Kidney tubule cell (primary cell): ENCODE measurements around the gene TMEM273.

Experiments
- DNase-seq: peaks from one replicate; pipeline ENCODE4 v3.0.0-alpha.2; 2018; ENCODE audit warnings: low spot score

Gene TMEM273

DNA sequence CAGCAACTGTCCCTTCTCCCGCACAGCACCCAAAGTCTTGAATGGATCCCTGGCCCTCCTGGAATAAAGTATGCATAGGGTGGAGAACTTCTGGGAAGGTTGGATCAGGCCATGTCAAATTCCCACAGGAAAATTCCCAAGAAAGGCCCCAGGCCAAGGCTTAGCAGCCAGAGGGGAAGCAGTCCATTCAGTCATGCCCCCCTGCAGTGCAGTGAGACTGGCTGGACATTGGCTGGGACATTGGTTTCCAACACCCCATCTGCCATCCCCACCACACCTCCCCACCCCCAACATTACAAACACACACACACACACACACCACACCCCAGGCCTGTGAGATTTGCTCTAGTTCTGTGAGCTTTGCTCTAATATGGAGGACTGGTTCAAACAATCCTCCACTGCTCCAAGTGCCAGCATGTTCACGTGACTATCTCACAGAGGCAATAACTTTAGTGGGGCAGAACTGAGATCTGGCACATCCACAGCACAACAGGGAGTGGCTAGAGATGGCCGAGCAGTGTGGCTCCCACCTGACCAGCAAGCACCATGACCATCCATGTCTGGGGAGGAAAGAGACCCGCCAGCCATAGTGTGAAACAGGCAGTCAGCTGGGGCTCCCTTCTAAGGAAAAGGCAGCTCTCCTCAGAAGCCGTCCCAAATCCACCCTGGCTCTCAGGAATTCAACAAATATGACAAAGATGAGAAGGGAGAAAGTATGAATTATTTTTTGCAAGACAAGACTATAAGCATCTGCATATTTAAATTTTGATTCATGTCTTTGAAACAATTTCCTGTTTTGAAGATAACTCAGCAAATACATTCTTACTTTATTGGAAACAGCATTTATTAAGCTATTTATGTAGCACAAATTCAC, 47.6 kb downstream of the TMEM273 start:
- no peak for DNase-seq

DNA sequence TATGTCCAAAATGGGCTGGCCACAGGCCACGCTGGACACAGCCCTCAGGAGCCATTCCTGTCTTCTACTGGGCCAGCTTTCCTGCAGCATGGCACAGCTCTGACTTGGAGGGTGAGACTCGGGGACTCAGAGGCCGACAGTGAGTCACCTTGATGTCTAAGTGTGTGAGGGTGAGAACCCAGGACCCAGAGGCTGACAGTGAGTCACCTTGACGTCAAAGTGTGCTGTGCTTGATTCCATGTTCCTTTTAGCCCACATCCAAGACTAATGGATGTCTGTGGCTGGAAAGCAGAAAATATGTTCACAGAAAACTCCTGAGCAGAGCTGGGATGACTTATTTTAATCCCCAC, 48.4 kb downstream of the TMEM273 start:
- peak; percentile 87 for DNase-seq

DNA sequence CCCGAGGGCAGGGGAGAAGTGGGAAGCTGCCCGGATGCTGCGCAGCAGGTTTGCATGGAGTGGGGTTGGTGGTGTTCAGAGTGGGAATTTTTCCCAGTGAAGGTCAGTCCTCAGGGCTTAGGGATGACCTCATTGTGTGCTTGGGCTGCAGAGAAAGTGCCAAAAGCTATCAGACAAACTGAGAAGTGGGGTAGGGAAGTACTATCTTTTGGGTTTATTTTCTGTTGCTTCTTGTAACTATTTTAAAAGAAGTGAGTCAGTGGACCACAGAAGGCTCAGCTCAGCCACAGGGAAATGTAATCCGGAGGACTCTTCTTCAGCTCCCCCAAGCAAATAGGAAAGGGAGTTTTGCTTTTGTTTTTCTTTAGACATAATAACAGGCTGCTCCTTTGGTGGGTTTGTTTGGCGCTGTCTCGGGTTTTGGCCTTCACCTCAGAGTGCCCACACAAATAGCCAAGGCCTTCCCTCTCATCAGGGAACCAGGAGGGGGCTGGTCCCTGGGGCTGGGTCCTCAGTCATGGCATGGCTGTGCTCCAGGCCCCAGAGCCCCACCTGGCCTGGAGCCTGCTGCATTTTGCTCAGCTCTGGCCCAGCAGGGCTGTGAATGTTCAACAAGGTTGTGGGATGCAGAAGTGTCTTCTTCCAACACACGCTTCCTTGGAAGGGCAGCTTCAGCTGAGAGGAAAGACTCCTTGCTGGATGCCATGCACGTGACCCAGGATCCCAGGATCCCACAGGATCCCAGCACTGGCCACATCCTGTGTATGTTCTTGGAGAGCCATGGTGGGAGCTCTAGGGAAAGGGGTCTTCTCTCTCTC, 49.0 kb downstream of the TMEM273 start:
- DNase-seq: peak; percentile 52

DNA sequence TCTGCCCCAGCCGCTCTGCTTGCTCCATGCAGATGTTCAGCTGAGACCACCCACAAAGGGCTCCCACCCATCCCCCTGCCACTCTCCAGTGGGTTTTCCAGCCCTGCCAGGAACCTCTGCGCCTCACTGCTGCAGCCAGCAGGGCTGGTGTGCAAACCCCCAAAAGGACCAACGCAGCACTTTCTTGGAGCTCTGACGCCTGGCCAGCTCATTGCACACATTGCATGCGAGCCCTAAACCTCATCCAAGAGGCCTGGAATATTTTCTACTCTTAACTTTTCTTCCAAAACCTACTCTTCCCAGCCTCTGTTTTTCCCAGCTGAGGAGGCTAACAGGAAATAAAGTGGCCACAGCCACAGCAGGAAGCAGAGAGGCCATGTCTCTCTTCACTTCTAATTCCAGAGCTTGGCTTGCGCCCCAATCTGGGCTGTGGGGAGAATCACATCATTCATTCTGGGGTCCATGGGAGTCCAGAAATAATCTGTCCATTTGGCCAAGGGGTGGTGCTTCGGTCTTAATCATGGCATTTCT, 49.8 kb downstream of the TMEM273 start:
- DNase-seq: no peak

DNA sequence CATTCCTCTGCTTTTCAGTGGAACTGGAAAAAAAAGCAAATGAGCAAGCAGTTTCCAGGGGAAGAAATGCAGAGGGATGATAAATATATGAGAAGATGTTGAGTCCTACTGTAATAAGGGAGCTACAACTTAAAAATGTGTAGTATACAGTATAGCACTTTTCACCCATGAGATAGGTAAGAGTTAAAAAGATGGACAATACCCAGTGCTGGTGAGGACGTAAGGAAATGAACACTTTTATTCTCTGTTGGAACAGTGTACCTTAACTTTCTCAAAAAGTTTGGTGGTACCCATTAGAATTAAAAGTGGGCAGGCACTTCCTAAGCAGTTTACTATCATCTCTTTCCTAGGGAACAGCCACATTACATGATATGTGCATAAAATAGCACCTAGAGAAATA, 51.7 kb downstream of the TMEM273 start:
- no peak for DNase-seq

DNA sequence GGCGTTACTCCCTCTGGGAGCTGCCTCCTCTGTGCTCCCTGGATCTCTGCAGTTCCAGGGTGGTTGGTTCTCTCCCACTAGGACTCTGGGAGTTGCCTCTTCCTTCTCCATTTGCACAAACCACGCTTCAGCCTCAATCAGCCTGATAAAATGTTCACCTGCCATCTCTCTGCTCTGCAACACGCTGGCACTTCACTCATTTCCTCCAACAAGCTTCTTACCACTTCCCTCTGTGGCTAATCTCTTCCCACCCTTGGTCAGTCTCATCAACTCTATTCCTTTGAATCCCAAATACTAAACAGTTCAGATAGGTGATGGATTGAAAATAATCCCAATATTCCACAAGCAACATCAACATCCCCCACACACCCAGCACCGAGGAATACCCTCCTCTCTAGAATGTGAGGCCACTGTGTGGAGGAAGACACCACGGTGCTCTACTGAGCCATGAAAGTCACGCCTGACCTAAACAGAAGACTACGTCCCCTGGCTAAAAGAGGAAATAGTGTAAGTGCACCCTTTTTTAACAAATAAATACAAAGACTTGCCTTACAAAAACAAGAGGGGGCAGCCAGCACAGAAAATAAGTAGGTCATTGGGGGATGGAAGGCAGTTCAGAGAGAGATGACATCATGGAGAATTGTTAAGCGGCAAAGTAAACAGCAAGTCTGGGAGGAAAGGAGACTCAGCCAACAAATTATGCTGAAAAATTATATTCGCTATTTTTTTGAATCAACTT, 52.4 kb downstream of the TMEM273 start:
- DNase-seq: no peak

DNA sequence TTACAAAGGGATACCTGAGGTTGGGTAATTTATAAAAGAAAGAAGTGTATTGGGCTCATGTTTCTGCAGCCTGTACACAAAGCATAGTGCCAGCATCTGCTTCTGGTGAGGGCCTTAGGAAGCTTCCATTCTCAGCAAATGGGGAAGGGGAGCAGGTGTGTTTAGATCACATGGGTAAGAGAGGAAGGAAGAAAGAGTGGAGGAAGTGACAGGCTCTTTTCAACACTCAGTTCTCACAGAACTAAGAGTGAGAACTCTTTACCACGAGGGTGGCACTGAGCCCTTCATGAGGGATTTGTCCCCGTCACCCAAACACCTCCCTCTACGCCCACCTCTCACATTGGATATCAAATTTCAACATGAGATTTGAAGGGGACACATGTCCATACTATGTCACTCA, 53.9 kb downstream of the TMEM273 start:
- no peak for DNase-seq

DNA sequence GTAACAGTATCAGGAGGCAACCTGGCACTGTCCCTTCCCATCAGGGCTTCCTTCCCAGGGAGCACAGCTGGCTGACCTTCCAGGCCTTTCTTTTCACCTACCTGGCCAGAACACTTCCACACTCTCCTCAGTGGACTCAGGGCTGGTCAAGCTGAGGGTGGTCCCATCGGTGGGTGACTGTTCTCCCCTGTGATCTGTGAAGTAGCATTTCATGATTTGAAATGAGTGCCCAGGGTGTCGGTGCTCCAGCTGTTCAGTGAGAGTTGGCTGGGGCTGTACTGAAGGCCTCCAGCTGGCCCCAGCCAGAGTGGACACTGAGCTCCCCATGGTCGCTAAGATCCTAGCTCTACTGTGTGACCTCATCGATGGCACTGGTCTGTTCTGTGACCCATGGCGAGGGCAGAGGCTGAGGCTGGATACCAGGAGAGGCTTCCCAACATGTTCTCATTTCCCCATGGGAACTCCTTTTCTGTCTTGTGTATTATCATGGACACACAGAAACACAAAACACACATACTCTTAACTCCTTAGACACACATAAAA, 54.4 kb downstream of the TMEM273 start, which contains the start of gene FAM170B:
Gene FAM170B (minus strand): TSS at position 316 of the 543 bp plus-strand sequence. CDS start 103 bp downstream, at position 213.
- DNase-seq: no peak

DNA sequence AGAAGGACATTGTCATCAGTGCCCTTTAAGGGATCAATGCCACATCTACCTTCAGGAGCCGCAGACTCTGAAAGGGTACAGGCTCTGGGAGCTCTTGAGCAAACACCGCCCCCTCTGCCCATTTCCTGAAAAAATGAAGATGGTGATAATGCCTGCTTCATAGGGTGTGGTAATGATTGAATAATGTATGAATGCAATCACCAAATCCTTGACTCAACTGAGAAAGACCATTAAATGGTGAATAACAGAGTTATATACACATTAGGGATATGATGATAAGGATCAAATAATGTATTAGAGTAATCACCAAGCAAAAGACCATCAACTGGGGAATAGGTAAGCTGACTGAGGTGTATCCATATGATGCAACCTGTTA, 55.8 kb downstream of the TMEM273 start:
- no peak for DNase-seq

DNA sequence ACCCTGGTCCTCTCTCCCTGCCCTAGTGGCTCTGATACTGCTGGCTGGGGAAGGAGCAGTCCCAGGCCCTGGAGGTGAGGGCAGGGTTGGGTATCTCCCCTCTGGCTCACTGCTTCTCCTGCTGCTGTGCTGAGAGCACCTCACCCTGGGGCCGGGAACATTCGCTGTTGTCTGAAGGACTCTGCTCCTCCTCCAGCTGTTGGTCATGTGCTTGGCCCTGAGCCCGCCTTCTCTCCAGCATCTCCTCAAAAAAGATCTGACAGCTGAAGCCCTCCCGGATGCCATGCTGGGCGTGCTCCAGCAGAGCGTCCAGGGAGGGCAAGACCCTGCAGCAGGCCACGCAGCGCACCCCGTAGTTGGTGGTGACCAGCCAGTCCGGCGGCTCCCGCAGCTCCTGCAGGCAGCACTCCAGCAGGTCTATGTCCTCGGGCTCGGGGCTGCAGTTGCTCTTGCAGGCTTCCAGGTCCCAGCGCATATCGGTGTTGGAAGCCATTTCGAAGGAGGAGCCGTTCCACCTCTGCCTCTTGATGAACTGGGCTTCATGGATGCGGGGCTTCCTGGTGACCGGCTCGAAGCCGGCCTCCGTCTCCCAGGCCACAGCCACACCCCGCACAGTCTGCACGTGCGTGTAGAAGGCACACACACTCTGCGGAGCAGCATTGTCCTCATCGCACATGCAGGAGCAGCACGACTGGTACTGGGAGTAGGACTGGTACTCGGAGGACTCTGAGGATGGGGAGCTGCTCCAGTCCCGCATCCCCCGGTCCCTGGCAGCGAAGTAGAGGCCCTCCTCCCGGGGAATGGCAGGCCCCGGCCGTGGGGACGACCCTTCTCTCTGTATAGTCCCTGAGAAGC, 56.5 kb downstream of the TMEM273 start:
- no peak for DNase-seq

DNA sequence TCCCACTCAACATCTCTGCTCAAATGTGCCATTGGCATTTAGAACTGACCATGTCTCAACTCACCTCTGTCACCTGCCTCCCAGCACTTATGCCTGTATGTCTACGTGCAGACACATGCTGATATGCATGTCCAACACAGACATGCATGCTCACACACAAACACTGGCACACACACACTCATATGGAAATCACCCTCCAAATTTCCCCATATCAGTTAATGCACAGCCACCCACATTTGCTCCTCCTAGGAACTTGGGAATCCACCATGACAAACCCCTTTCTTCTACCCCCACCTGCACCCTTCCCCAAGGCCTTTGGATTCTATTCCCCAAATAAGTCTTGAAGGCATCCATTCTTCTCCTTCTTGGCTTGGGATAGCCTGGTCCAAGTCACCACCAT, 58.8 kb downstream of the TMEM273 start:
- no peak for DNase-seq

DNA sequence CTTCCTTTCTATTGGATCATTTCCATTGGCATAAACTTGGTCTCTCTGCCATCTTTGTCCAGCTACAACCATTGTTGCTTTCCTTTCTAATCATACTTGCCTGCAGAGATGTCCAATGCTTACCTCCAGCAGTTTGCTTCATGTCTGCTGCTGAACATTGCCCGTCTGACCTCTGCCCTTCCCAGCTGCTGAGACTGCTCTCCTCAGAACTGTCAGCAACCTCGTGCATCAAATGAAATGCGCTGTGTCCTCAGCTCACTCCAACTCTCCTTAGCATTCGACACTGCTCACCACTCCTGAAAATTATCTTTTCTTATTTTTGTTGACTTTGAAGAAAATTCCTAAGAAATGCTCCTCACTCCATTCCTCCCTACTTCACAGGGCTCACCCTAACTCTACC, 59.3 kb downstream of the TMEM273 start:
- DNase-seq: no peak

DNA sequence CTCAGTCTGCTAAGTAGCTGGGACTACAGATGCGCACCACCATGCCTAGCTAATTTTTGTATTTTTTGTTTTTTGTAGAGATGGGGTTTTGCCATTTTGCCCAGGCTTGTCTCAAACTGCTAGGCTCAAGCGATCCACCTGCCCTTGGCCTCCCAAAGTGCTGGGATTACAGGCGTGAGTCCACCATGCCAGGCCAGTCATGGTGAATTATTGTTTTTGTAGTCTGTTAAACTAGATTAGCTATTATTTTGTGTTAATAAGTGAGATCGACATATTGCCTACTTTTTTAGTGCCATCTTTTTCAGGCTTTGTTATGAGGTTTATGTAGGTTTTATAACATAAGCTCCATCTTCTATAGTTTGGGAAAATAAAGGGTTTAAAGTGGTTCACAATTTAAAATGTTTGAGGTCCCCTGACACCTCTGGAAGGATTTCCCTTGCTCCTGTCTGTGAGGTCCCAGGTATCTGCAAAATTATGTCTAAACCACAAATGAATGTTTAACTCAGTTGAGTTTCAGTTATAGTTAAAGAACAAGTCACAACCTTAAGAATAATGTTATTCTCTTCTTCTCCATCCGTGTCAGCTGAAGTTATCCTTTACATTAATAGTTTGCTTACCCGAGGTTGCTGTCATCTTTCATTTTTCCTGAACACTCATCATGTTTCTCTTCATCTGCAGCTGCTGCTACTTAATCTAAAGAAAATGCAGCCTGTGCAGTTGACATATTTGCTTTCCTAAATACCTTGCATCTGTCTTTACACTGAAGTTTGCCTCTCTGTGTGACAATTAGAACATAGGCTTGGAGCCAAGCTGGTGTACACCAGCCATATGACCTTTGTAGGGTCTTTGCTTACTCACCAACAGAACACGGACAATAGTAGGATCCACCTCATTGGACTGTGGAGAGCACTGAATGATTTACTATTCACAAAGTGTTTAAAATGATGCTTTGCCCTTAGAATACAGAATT, 63.9 kb downstream of the TMEM273 start:
- DNase-seq: peak; percentile 62

DNA sequence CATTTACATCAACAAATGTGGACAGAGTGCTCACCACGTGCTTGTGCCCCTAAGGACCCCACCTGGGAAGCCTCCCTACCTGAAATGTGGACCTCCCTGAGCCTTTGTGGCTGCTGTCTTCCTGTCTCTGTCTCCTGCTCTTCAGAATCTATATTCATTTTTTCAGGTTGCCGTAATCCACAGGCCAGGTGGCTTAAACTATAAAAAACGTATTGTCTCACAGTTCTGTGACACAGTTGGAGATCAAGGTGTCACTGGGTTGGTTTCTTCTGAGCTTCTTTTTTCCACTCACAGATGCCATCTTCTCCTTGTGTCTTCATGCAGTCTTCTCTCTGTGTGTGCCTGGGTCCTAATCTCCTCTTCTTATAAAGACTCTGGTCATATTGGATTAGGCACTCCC, 67.3 kb downstream of the TMEM273 start:
- no peak for DNase-seq

DNA sequence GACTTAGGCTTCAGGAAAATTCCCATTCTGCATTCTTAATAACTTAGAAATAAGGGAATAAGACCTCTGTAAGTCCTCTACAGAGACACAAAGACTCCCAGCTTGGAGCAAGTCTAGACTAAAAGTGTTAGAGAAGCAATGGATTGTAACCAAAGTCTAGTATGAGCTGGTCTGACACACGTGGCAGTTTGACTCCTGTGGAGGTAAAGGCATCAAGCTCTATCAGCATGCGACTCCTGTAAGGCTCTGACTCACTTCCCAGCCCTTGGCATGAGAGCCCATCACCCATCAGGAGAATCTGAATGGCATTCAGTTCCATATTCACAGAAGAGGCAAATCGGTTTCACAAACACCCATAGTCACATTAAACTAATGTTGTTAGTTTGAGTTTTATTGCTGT, 68.4 kb downstream of the TMEM273 start:
- DNase-seq: peak; percentile 89

DNA sequence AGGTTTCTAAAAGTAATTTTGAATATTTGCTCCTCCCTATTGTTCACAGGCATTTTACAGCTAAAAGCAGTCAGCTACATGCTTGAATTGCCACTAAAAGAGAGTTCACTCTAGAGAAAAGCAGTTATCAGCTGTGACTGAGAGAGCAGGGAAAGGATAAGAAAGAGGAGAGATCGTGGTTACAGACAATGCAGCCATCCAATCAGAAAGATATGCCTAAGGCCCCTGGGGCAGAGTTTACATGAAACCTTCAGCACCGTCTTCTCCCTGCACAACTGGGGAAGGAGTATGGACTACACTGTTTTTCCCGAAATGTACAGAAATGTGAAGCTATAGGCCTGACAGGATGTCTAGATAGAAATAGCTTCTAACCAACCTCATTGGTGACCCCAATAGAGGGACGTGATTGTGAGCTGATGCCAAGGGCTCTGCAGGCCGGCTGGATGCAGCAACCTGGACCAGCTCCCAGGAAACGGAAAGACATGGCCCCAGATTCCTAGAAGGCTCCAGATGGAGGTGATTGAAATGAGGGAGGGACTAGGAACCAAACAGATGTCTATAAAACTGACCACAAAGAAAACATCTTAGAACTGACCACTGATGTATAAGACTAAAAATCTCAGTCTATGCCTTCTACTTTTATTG, 69.6 kb downstream of the TMEM273 start:
- no peak for DNase-seq

DNA sequence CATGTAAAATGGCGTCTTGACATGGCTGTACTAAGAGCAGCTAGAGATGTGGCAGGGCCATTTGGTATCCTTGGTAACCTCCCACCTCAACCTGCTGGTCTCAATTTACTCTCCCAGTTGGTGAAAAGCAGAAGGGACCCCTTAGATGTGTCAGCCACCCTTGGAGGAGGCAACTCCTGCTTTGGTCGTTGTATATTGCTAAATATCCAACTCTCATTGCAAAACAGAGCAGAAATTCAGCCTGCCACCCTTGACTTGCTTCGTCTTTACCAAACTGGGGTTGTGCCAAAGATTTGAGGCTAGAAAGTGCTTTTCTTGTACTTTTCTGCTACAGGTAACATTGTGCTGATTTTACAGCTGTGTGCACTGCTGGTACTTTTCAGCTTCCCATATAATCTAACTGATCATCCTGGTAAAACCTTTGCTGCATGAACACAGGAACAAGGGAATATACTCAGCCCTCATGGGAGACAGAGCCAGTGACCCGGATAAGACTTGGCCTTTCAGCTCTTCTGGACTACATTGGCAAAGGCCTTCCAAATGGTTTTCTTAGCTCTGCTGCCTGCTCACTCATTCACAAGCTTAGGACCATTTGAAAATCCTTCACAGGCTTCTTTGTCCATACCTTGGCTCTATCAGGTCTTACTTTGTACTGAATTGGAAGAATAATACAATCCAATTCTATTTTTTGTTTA, 70.7 kb downstream of the TMEM273 start:
- no peak for DNase-seq

DNA sequence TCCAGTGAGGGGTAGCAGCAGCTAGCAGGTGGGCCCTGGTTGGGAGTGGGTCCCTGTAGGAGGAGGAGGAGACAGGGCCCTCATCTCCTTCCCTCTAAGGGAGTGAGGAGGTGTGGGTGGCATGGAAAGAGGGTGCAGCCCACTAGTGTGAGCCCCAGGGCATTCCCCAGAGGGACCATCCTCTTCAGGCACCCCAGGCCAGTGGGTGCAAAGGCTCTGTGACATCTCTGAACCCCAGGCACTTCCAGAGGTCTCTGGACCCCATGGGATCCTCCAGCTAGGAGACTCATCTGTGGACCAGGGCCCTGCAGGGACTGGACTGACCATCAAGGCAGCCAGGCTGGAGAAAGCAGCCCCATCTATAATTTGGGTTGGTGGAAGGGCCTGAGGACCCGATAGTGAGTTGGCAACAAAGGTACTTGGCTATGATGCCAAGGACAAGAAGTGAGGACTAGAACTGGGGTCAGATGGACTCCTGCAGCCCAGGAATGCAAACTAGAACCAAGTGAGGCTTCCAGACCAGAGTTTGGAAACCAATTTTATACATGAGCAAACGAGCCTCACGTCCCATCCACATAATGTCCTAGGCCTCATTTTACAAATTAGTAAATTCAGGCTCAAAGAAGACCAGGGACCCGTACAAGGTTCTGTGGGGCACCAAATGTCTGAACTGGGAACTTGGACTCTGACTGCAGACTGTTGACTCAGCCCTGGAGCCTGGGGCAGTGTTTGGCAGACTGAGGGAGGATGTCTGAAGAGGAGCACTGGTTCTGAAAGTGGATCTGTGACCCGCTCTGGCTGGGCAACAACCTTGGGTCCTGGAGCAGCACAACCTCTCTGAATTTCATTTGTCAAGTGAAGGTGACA, 71.4 kb downstream of the TMEM273 start:
- no peak for DNase-seq
